WTC11 (cell line): ENCODE measurements around the gene WNK1.

Source experiments
- FOXK1 ChIP-seq: sonication (generic); formaldehyde crosslinking; IDR thresholded peaks from 2 replicates; pipeline ENCODE4 v1.8.0; 2022; ENCODE audit warnings: mild to moderate bottlenecking, moderate library complexity, missing genetic modification reagents
- FOXP4 ChIP-seq: sonication (generic); formaldehyde crosslinking; IDR thresholded peaks from 2 replicates; pipeline ENCODE4 v1.8.0; 2022; ENCODE audit warnings: mild to moderate bottlenecking, missing genetic modification reagents
- IRF2 ChIP-seq: sonication (generic); formaldehyde crosslinking; IDR thresholded peaks from 2 replicates; pipeline ENCODE4 v1.8.0; 2022; ENCODE audit warnings: low read depth, missing genetic modification reagents, borderline replicate concordance
- JAZF1 ChIP-seq: fragments of 250-450 bp; sonication (Bioruptor Pico); IDR thresholded peaks from 2 replicates; pipeline ENCODE4 v1.9.0; 2021; ENCODE audit warnings: moderate library complexity, mild to moderate bottlenecking, inconsistent platforms
- NFYB ChIP-seq: sonication (generic); formaldehyde crosslinking; conservative IDR thresholded peaks from 2 replicates; pipeline ENCODE4 v1.8.0; 2022; ENCODE audit warnings: low read depth, missing genetic modification reagents
- SP1 ChIP-seq: sonication (generic); formaldehyde crosslinking; conservative IDR thresholded peaks from 2 replicates; pipeline ENCODE4 v1.8.1; 2022; ENCODE audit warnings: missing genetic modification reagents
- ZNF138 ChIP-seq: sonication (generic); formaldehyde crosslinking; conservative IDR thresholded peaks from 2 replicates; pipeline ENCODE4 v1.8.1; 2022; ENCODE audit warnings: mild to moderate bottlenecking, moderate library complexity, missing genetic modification reagents
- TF ChIP-seq, protein P1 (sequence below): fragments of 200-600 bp; IDR thresholded peaks from 2 replicates; pipeline ENCODE4 v1.8.0; 2022; ENCODE audit warnings: antibody characterized with exemption
- TF ChIP-seq, protein P2 (sequence below): sonication (generic); formaldehyde crosslinking; IDR thresholded peaks from 2 replicates; pipeline ENCODE4 v1.8.1; 2022; ENCODE audit warnings: low read depth, mild to moderate bottlenecking, moderate library complexity, missing genetic modification reagents, borderline replicate concordance

- no peak for TF ChIP-seq JAZF1 (CRISPR knock-in tag)
- no peak for TF ChIP-seq IRF2 (CRISPR knock-in tag)
- TF ChIP-seq, protein P1, sequence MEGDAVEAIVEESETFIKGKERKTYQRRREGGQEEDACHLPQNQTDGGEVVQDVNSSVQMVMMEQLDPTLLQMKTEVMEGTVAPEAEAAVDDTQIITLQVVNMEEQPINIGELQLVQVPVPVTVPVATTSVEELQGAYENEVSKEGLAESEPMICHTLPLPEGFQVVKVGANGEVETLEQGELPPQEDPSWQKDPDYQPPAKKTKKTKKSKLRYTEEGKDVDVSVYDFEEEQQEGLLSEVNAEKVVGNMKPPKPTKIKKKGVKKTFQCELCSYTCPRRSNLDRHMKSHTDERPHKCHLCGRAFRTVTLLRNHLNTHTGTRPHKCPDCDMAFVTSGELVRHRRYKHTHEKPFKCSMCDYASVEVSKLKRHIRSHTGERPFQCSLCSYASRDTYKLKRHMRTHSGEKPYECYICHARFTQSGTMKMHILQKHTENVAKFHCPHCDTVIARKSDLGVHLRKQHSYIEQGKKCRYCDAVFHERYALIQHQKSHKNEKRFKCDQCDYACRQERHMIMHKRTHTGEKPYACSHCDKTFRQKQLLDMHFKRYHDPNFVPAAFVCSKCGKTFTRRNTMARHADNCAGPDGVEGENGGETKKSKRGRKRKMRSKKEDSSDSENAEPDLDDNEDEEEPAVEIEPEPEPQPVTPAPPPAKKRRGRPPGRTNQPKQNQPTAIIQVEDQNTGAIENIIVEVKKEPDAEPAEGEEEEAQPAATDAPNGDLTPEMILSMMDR, result no peak
- TF ChIP-seq FOXK1, result no peak
- TF ChIP-seq SP1 (CRISPR knock-in tag), result no peak
- TF ChIP-seq, protein P2, sequence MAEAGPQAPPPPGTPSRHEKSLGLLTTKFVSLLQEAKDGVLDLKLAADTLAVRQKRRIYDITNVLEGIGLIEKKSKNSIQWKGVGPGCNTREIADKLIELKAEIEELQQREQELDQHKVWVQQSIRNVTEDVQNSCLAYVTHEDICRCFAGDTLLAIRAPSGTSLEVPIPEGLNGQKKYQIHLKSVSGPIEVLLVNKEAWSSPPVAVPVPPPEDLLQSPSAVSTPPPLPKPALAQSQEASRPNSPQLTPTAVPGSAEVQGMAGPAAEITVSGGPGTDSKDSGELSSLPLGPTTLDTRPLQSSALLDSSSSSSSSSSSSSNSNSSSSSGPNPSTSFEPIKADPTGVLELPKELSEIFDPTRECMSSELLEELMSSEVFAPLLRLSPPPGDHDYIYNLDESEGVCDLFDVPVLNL (CRISPR knock-in tag), result no peak
- TF ChIP-seq FOXP4, result no peak
- no peak for TF ChIP-seq NFYB (CRISPR knock-in tag)
- TF ChIP-seq ZNF138 (CRISPR knock-in tag), result no peak
Observed at GRCh38 chr12:739349-739748, 13.0 kb upstream of the WNK1 start.
